Naive thymus-derived CD4-positive, alpha-beta T cell (primary cell): ENCODE results near the gene OSBPL10. TPM values are rescaled to one million over a fixed set of nuclear protein-coding genes. Genes with fewer than 3 reads are reported as not detected.

Experiments used
- ATAC-seq: fragments of 150-1000 bp; cut with Tn5 transposase; 2 replicates; pipeline ENCODE4 v1.10.0; 2021; ENCODE audit warnings: mild to moderate bottlenecking, moderate library complexity
- CTCF ChIA-PET: fragments of 350-600 bp; sonication (Branson Sonifier 250); formaldehyde crosslinking; loops from one replicate; lab custom pipeline; 2021; ENCODE audit warnings: antibody characterized with exemption; lab: Charles Lee
- POLR2A ChIA-PET: fragments of 350-600 bp; sonication (Branson Sonifier 250); formaldehyde crosslinking; loops from one replicate; lab custom pipeline; 2021; ENCODE audit warnings: antibody characterized with exemption, inconsistent platforms; lab: Charles Lee
- DNase-seq, 9 donors: peaks; one replicate each; pipeline versions ENCODE4 v3.0.0 to v3.0.0-alpha.2; 2020 to 2022; ENCODE audit warnings: mixed read lengths in 1 of 9
- H3K27ac ChIP-seq: one replicate; pipeline ENCODE4 v1.7.0; 2013; ENCODE audit warnings: mild to moderate bottlenecking, low read depth, low read length, moderate library complexity
- H3K27me3 ChIP-seq, 2 donors: one replicate each; pipeline ENCODE4 v1.7.0; 2013; ENCODE audit warnings: low read length in 2 of 2, mild to moderate bottlenecking in 2 of 2, moderate library complexity in 2 of 2; ENCODE audit not compliant: control insufficient read depth in 2 of 2, insufficient read depth in 2 of 2
- H3K36me3 ChIP-seq, 3 experiments: 1 replicate in 2 of 3; 2 replicates in 1 of 3; pipeline ENCODE4 v1.7.0; 2013; ENCODE audit warnings: low read length in 3 of 3, mild to moderate bottlenecking in 3 of 3, moderate library complexity in 1 of 3; ENCODE audit not compliant: insufficient read depth in 3 of 3, control insufficient read depth in 2 of 3
- H3K4me1 ChIP-seq, 2 donors: one replicate each; pipeline ENCODE4 v1.7.0; 2013; ENCODE audit warnings: low read length in 2 of 2, mild to moderate bottlenecking in 2 of 2, moderate library complexity in 1 of 2; ENCODE audit not compliant: control insufficient read depth in 2 of 2, insufficient read depth in 2 of 2
- H3K4me3 ChIP-seq: 2 replicates; pipeline ENCODE4 v1.7.0; 2013; ENCODE audit warnings: mild to moderate bottlenecking, low read length
- H3K9me3 ChIP-seq, 3 experiments: 1 replicate in 2 of 3; 2 replicates in 1 of 3; pipeline ENCODE4 v1.7.0; 2013; ENCODE audit warnings: low read length in 3 of 3; ENCODE audit not compliant: control insufficient read depth in 2 of 3
- H3K27ac Mint-ChIP-seq, 9 donors: one replicate each; pipeline ENCODE4 v1.8.0; 2020 to 2022; ENCODE audit warnings: mixed read lengths in 9 of 9, mild to moderate bottlenecking in 8 of 9, moderate library complexity in 5 of 9, inconsistent platforms in 2 of 9
- H3K27me3 Mint-ChIP-seq, 5 donors: one replicate each; pipeline ENCODE4 v1.8.0; 2021 to 2022; ENCODE audit warnings: mixed read lengths in 5 of 5, mild to moderate bottlenecking in 1 of 5
- H3K36me3 Mint-ChIP-seq, 5 donors: one replicate each; pipeline ENCODE4 v1.8.0; 2020 to 2022; ENCODE audit warnings: mixed read lengths in 5 of 5, mild to moderate bottlenecking in 3 of 5, inconsistent platforms in 1 of 5
- H3K4me1 Mint-ChIP-seq, 7 donors: one replicate each; pipeline ENCODE4 v1.8.0; 2020 to 2022; ENCODE audit warnings: mixed read lengths in 7 of 7, mild to moderate bottlenecking in 3 of 7, inconsistent platforms in 1 of 7
- H3K4me3 Mint-ChIP-seq, 10 donors: one replicate each; pipeline ENCODE4 v1.8.0; 2020 to 2022; ENCODE audit warnings: mild to moderate bottlenecking in 10 of 10, mixed read lengths in 10 of 10, moderate library complexity in 6 of 10, inconsistent platforms in 2 of 10
- H3K9me3 Mint-ChIP-seq, 11 donors: one replicate each; pipeline ENCODE4 v1.8.0; 2020 to 2022; ENCODE audit warnings: mixed read lengths in 11 of 11, mild to moderate bottlenecking in 4 of 11, inconsistent platforms in 1 of 11, moderate library complexity in 1 of 11
- intact Hi-C, 2 donors: fragments of 100-400 bp; cut with micrococcal nuclease; formaldehyde crosslinking; loops; one replicate each; pipeline ENCODE4 v1.15.1; 2023
- polyA plus RNA-seq, 2 donors: library from polyadenylated mRNA; unstranded; fragments of 300-500 nt; fragmentation: Illumina TruSeq; gene quantifications; one replicate each; pipeline ENCODE4 v1.2.3, GENCODE V29; 2021
- total RNA-seq, 6 experiments: library from RNA in 5 of 6; stranded (reverse) in 5 of 6; gene quantifications; 1 replicate in 5 of 6; 2 replicates in 1 of 6; pipeline ENCODE4 v1.2.3 and lab custom pipeline; 2021 to 2026

OSBPL10 gene
- total and polyA plus RNA-seq, 7 experiments from 2014 or later: 0.15 to 6.8 (median 0.59) TPM

GRCh38 chr3:31743331-31744089, 237.6 kb downstream of the OSBPL10 start:
- Mint-ChIP-seq H3K36me3 (peaks cover 0 to 3% (median 0%) of the 10 kb centered on the region in 5 donors), H3K27me3 (peaks cover 0 to 4% (median 0%) of the 10 kb centered on the region in 5 donors), H3K27ac (no peak overlapping the region), H3K4me1 (no peaks in the 10 kb centered on the region), H3K4me3 (no peak overlapping the region), H3K9me3 (peaks cover 0 to 3% (median 0%) of the 10 kb centered on the region in 11 donors)
- DNase-seq (no peak), ATAC-seq (no peak)
- CTCF ChIA-PET: no interaction called here
- no peak overlapping the region for H3K4me3 ChIP-seq
- H3K27ac ChIP-seq: no peak overlapping the region
- no peaks in the 10 kb centered on the region for H3K27me3 ChIP-seq
- intact Hi-C loops: no loop called here
- POLR2A ChIA-PET: no interaction called here
- H3K4me1 ChIP-seq: no peaks in the 10 kb centered on the region
- H3K9me3 ChIP-seq: no peaks in the 10 kb centered on the region
- H3K36me3 ChIP-seq: no peaks in the 10 kb centered on the region

- Histone ChIP-seq H3K4me1 (no peaks in the 10 kb centered on the region), H3K27me3 (no peaks in the 10 kb centered on the region), H3K4me3 (no peak overlapping the region), H3K9me3 (no peaks in the 10 kb centered on the region), H3K36me3 (no peaks in the 10 kb centered on the region), H3K27ac (no peak overlapping the region)
- peaks cover 0 to 2% (median 0%) of the 10 kb centered on the region in 7 donors for H3K4me1 Mint-ChIP-seq
- no peak overlapping the region for H3K4me3 Mint-ChIP-seq
- H3K9me3 Mint-ChIP-seq: peaks cover 0 to 6% (median 0%) of the 10 kb centered on the region in 11 donors
- peaks cover 0 to 5% (median 0%) of the 10 kb centered on the region in 5 donors for H3K27me3 Mint-ChIP-seq
- intact Hi-C loops: no loop called here
- POLR2A ChIA-PET: no interaction called here
- ATAC-seq (no peak), DNase-seq (no peak)
- no peak overlapping the region for H3K27ac Mint-ChIP-seq
- CTCF ChIA-PET: no interaction called here
- H3K36me3 Mint-ChIP-seq: peaks cover 0 to 3% (median 0%) of the 10 kb centered on the region in 5 donors
Observed at GRCh38 chr3:31740397-31740796, 240.7 kb downstream of the OSBPL10 start.

- H3K27me3 ChIP-seq: no peaks in the 10 kb centered on the region
- Mint-ChIP-seq H3K27ac (no peak overlapping the region), H3K4me3 (no peak overlapping the region), H3K4me1 (peaks cover 0 to 2% (median 0%) of the 10 kb centered on the region in 7 donors), H3K27me3 (peaks cover 0 to 5% (median 0%) of the 10 kb centered on the region in 5 donors), H3K9me3 (peaks cover 0 to 6% (median 0%) of the 10 kb centered on the region in 11 donors), H3K36me3 (peaks cover 0 to 3% (median 0%) of the 10 kb centered on the region in 5 donors)
- CTCF ChIA-PET: interaction anchor here (0.6 kb wide), 1 partner anchor 769 kb away, joined by 3 read pairs; no protein-coding TSS in a partner anchor
- no peak overlapping the region for H3K27ac ChIP-seq
- H3K9me3 ChIP-seq: no peaks in the 10 kb centered on the region
- H3K4me1 ChIP-seq: no peaks in the 10 kb centered on the region
- no peak for DNase-seq
- H3K36me3 ChIP-seq: no peaks in the 10 kb centered on the region
- no peak for ATAC-seq
- intact Hi-C loops: no loop called here
- POLR2A ChIA-PET: no interaction called here
- no peak overlapping the region for H3K4me3 ChIP-seq
Observed at GRCh38 chr3:31738412-31738811, 242.7 kb downstream of the OSBPL10 start.

- H3K27ac ChIP-seq: no peak overlapping the region
- Mint-ChIP-seq H3K4me1 (peaks cover 0 to 2% (median 0%) of the 10 kb centered on the region in 7 donors), H3K27ac (no peak overlapping the region), H3K27me3 (peaks cover 0 to 5% (median 0%) of the 10 kb centered on the region in 5 donors), H3K36me3 (no peaks in the 10 kb centered on the region), H3K9me3 (peaks cover 0 to 3% (median 0%) of the 10 kb centered on the region in 11 donors), H3K4me3 (no peak overlapping the region)
- POLR2A ChIA-PET: no interaction called here
- no peaks in the 10 kb centered on the region for H3K9me3 ChIP-seq
- ATAC-seq (no peak), DNase-seq (no peak)
- no peaks in the 10 kb centered on the region for H3K36me3 ChIP-seq
- intact Hi-C loops: no loop called here
- no peaks in the 10 kb centered on the region for H3K27me3 ChIP-seq
- no peaks in the 10 kb centered on the region for H3K4me1 ChIP-seq
- no peak overlapping the region for H3K4me3 ChIP-seq
- CTCF ChIA-PET: no interaction called here
Observed at GRCh38 chr3:31735667-31736066, 245.4 kb downstream of the OSBPL10 start.

- H3K4me3 Mint-ChIP-seq: no peak overlapping the region
- no peak overlapping the region for H3K27ac Mint-ChIP-seq
- ChIA-PET POLR2A (no interaction called here), CTCF (interaction anchor here (0.6 kb wide), 1 partner anchor 850 kb away, joined by 4 read pairs; no protein-coding TSS in a partner anchor)
- no peaks in the 10 kb centered on the region for H3K27me3 ChIP-seq
- H3K27me3 Mint-ChIP-seq: peaks cover 0 to 5% (median 4%) of the 10 kb centered on the region in 5 donors
- H3K36me3 ChIP-seq: no peaks in the 10 kb centered on the region
- ATAC-seq (no peak), DNase-seq (no peak)
- intact Hi-C loops: no loop called here
- no peaks in the 10 kb centered on the region for H3K9me3 ChIP-seq
- peaks cover 0 to 2% (median 0%) of the 10 kb centered on the region in 7 donors for H3K4me1 Mint-ChIP-seq
- peaks cover 0 to 3% (median 0%) of the 10 kb centered on the region in 11 donors for H3K9me3 Mint-ChIP-seq
- H3K4me3 ChIP-seq: no peak overlapping the region
- H3K4me1 ChIP-seq: no peaks in the 10 kb centered on the region
- no peak overlapping the region for H3K27ac ChIP-seq
- no peaks in the 10 kb centered on the region for H3K36me3 Mint-ChIP-seq
Observed at GRCh38 chr3:31733234-31733667, 247.8 kb downstream of the OSBPL10 start.

- Mint-ChIP-seq H3K36me3 (no peaks in the 10 kb centered on the region), H3K27ac (no peak overlapping the region), H3K4me1 (peaks cover 0 to 2% (median 0%) of the 10 kb centered on the region in 7 donors), H3K27me3 (peaks cover 0 to 5% (median 4%) of the 10 kb centered on the region in 5 donors), H3K4me3 (no peak overlapping the region), H3K9me3 (peaks cover 0 to 3% (median 0%) of the 10 kb centered on the region in 11 donors)
- H3K27me3 ChIP-seq: no peaks in the 10 kb centered on the region
- H3K27ac ChIP-seq: no peak overlapping the region
- no peak overlapping the region for H3K4me3 ChIP-seq
- H3K4me1 ChIP-seq: no peaks in the 10 kb centered on the region
- no peaks in the 10 kb centered on the region for H3K9me3 ChIP-seq
- intact Hi-C loops: no loop called here
- POLR2A ChIA-PET: no interaction called here
- ATAC-seq: no peak
- DNase-seq: no peak
- no peaks in the 10 kb centered on the region for H3K36me3 ChIP-seq
- CTCF ChIA-PET: no interaction called here
Observed at GRCh38 chr3:31732548-31732947, 248.5 kb downstream of the OSBPL10 start.
